GM23248 (cell line): ENCODE results near the gene NCAPG. TPM values are rescaled to one million over a fixed set of nuclear protein-coding genes. Genes with fewer than 3 reads are reported as not detected.

Source experiments
- DNase-seq: peaks from one replicate; pipeline ENCODE4 v3.0.0-alpha.2; 2015
- H2AFZ ChIP-seq: fragments of 200-600 bp; sonication (generic); 2 replicates; pipeline ENCODE4 v1.6.1; 2016; ENCODE audit warnings: antibody characterized with exemption
- H3F3A ChIP-seq: fragments of 200-600 bp; sonication (generic); 2 replicates; pipeline ENCODE4 v1.6.1; 2016; ENCODE audit warnings: mild to moderate bottlenecking, antibody characterized with exemption, mixed run types; ENCODE audit not compliant: insufficient read depth
- H3K27ac ChIP-seq: fragments of 200-600 bp; sonication (generic); 2 replicates; pipeline ENCODE4 v1.5.1; 2016; ENCODE audit warnings: mild to moderate bottlenecking
- H3K27me3 ChIP-seq: fragments of 200-600 bp; sonication (generic); replicated peaks from 2 replicates; pipeline ENCODE4 v1.6.1; 2016; ENCODE audit warnings: mild to moderate bottlenecking; ENCODE audit not compliant: insufficient read depth
- H3K36me3 ChIP-seq: fragments of 200-600 bp; sonication (generic); 2 replicates; pipeline ENCODE4 v1.6.1; 2016; ENCODE audit warnings: low read depth, mild to moderate bottlenecking
- H3K4me1 ChIP-seq: fragments of 200-600 bp; sonication (generic); 2 replicates; pipeline ENCODE4 v1.6.1; 2016; ENCODE audit warnings: mild to moderate bottlenecking; ENCODE audit not compliant: insufficient read depth
- H3K4me2 ChIP-seq: fragments of 200-600 bp; sonication (generic); one replicate; pipeline ENCODE4 v1.6.1; 2016; ENCODE audit warnings: mild to moderate bottlenecking; ENCODE audit not compliant: unreplicated experiment
- H3K4me3 ChIP-seq: fragments of 200-600 bp; sonication (generic); 2 replicates; pipeline ENCODE4 v1.5.1; 2016; ENCODE audit warnings: mild to moderate bottlenecking
- H3K79me2 ChIP-seq: fragments of 200-600 bp; sonication (generic); 2 replicates; pipeline ENCODE4 v1.6.1; 2016; ENCODE audit warnings: mild to moderate bottlenecking; ENCODE audit not compliant: insufficient read depth
- H3K9ac ChIP-seq: fragments of 200-600 bp; sonication (generic); 2 replicates; pipeline ENCODE4 v1.6.1; 2016; ENCODE audit warnings: mild to moderate bottlenecking
- H3K9me2 ChIP-seq: fragments of 200-600 bp; sonication (generic); 2 replicates; pipeline ENCODE4 v1.6.1; 2016; ENCODE audit warnings: mixed run types, mild to moderate bottlenecking, moderate library complexity; ENCODE audit not compliant: insufficient read depth
- H3K9me3 ChIP-seq: fragments of 200-600 bp; sonication (generic); one replicate; pipeline ENCODE4 v1.6.1; 2017; ENCODE audit warnings: low read depth
- H4K20me1 ChIP-seq: fragments of 200-600 bp; sonication (generic); 2 replicates; pipeline ENCODE4 v1.6.0; 2016; ENCODE audit not compliant: insufficient read depth
- EZH2 ChIP-seq: fragments of 200-600 bp; sonication (generic); IDR thresholded peaks from 2 replicates; pipeline ENCODE4 v1.6.1; 2018; ENCODE audit warnings: antibody characterized with exemption, mild to moderate bottlenecking; ENCODE audit not compliant: insufficient read depth, poor library complexity, severe bottlenecking
- EZH2phosphoT487 ChIP-seq: fragments of 200-600 bp; sonication (generic); IDR thresholded peaks from 2 replicates; pipeline ENCODE4 v1.6.1; 2018; ENCODE audit warnings: antibody characterized with exemption, moderate library complexity, mild to moderate bottlenecking, low read depth; ENCODE audit not compliant: insufficient read depth
- WGBS, 2 experiments: methylation state at CpG; one replicate each; pipeline ENCODE4 v1.1.6; 2015 to 2017; ENCODE audit warnings: low lambda C conversion rate in 2 of 2, low coverage in 1 of 2; ENCODE audit errors: missing lambda C conversion rate in 2 of 2; 5-methylcytosine and 5-hydroxymethylcytosine counted together
- in situ Hi-C: fragments of 300-500 bp; cut with MboI; formaldehyde crosslinking; loops from 2 replicates; pipeline ENCODE4 v1.15.0; 2020
- polyA plus RNA-seq: library from polyadenylated mRNA; unstranded; fragments of >200 nt; fragmentation: Nextera tagmentation; extraction: Ambion mirVana; gene quantifications from 2 replicates; pipeline ENCODE4 v1.2.1, GENCODE V29; 2016
- total RNA-seq: library from RNA; depleted of rRNA; stranded (reverse); fragments of >200 nt; shearing (Covaris generic); gene quantifications from 2 replicates; pipeline ENCODE4 v1.2.3, GENCODE V29; 2014

Gene NCAPG
- total and polyA plus RNA-seq, 2 experiments from 2014 or later: 13.1 to 15.6 TPM

DNA sequence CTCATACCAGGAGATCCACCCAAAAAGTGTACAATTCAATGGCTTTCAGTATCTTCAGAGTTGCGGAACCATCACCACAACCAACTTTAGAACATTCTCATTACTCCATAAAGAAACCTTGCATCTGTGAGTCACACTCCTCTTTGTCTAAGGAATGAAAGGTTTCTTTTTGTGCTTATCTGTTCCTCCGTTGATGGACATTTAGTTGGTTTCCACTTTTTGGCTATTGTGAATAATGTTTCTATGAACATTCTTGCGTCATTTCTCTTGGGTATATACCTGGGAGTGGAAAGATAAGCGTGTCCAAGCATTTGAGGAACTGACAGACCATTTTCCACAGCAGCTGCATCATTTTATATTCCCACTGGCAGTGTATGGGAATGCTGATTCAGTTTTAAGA lies 39.9 kb upstream of the NCAPG start:
- Histone ChIP-seq H2AFZ (no peak overlapping the region), H3K27ac (no peak overlapping the region), H3K9me3 (no peaks in the 10 kb centered on the region), H3K4me1 (no peaks in the 10 kb centered on the region), H3K9ac (no peak overlapping the region), H3K9me2 (no peaks in the 10 kb centered on the region), H3K36me3 (no peaks in the 10 kb centered on the region), H3K4me2 (no peak overlapping the region), H3F3A (no peaks in the 10 kb centered on the region), H3K4me3 (no peak overlapping the region), H4K20me1 (no peaks in the 10 kb centered on the region), H3K79me2 (no peaks in the 10 kb centered on the region), H3K27me3 (no peaks in the 10 kb centered on the region; the same call in 1 of the 2 replicates)
- in situ Hi-C loops: no loop called here
- WGBS, 2 experiments: 56 to 57% methylated on average over 4 of the region's 4 CpGs
- DNase-seq: no peak
- TF ChIP-seq EZH2 (no peak), EZH2phosphoT487 (no peak)

DNA sequence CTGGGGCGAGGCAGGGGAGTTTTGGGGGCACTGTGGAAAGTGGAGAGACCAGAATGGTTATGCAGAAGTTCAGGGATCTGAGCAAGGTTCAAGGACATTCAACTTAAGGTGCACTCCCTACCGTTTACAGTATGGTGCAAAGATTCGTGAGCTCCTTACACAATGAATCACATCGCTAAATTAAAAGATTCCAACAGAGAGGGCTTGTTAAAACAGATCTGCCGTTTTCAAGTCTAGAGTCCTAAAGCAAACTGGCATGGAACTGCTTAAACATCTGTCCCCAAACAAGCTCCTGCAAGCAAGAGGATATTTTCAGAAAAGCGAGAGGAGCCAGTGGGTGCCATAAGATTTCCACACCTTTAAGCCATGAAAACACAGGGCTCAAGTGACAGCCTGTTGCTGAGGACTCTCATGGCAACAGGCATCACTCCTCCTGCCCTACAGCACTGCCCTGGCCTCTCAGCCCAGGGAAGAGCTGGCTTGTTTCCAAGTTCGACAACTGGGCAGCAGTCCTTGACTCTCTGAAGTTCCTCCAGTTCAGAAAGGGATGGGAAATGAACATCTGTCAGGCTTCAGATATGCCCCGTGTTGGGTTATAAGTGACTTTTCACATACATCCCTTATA lies 39.4 kb upstream of the NCAPG start:
- Histone ChIP-seq H3K9ac (no peak overlapping the region), H3K36me3 (no peaks in the 10 kb centered on the region), H4K20me1 (no peaks in the 10 kb centered on the region), H3F3A (no peaks in the 10 kb centered on the region), H3K4me2 (no peak overlapping the region), H3K9me2 (no peaks in the 10 kb centered on the region), H3K27me3 (peaks cover under 1% of the 10 kb centered on the region; the same call in 1 of the 2 replicates), H3K4me3 (no peak overlapping the region), H3K4me1 (no peaks in the 10 kb centered on the region), H3K9me3 (no peaks in the 10 kb centered on the region), H3K79me2 (no peaks in the 10 kb centered on the region), H3K27ac (no peak overlapping the region), H2AFZ (no peak overlapping the region)
- in situ Hi-C loops: no loop called here
- TF ChIP-seq EZH2phosphoT487 (no peak), EZH2 (no peak)
- WGBS, 2 experiments: 48 to 53% methylated on average over 8 of the region's 8 CpGs
- DNase-seq: no peak

DNA sequence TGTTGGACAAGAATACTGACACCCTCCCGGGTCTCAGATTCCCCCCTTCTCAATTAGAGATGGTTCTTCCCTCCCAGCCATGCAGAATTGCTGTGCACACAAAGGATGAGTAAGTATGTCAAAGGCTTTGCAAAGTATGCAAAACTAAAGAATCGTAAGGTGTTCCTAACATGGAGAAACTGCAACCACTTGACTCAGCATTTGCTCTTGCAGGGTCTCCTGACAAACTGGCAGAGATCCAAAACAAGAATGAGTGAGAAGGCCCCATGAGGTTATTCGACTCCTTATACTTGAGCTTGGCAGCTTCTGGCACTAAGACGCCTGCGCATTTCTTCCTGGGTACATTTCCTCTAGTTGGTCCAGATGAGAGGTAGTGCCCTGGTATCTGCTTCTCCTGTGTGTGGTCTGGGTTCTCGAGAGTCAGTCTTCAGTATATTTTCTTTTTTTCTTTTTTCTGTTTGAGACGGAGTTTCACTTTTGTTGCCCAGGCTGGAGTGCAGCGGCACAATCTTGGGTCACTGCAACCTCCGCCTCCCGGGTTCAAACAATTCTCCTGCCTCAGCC lies 37.6 kb upstream of the NCAPG start:
- DNase-seq: no peak
- no peak overlapping the region for H2AFZ ChIP-seq
- H3F3A ChIP-seq: no peaks in the 10 kb centered on the region
- H3K9me3 ChIP-seq: no peaks in the 10 kb centered on the region
- 65 to 66% methylated on average over 10 of the region's 10 CpGs for WGBS, 2 experiments
- in situ Hi-C loops: no loop called here
- no peaks in the 10 kb centered on the region for H3K9me2 ChIP-seq
- no peak overlapping the region for H3K4me3 ChIP-seq
- no peaks in the 10 kb centered on the region for H3K36me3 ChIP-seq
- H3K79me2 ChIP-seq: no peaks in the 10 kb centered on the region
- H3K4me1 ChIP-seq: no peaks in the 10 kb centered on the region
- H4K20me1 ChIP-seq: no peaks in the 10 kb centered on the region
- H3K27ac ChIP-seq: no peak overlapping the region
- no peak overlapping the region for H3K9ac ChIP-seq
- H3K27me3 ChIP-seq: peaks cover 6% of the 10 kb centered on the region; the same call in 1 of the 2 replicates
- TF ChIP-seq EZH2 (no peak), EZH2phosphoT487 (no peak)
- H3K4me2 ChIP-seq: no peak overlapping the region

DNA sequence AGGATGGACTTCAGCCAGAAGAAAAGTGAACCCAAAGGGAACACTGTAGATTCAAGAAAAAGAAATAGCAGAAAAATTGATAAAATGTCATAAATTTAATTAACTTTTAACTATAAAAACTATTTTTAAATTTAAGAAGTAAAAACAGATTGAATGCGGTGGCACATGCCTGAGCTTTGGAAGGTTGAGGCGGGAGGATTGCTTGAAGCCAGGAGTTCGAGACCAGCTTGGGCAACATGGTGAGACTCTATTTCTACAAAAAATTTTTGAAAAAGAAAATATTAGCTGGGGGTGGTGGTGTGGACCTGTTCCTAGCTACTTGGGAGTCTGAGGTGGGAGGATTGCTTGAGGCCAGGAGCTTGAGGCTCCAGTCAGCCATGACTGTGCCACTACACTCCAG lies 32.3 kb upstream of the NCAPG start:
- H2AFZ ChIP-seq: no peak overlapping the region

More for the DNA sequence above, 32.3 kb upstream of the NCAPG start:
- Histone ChIP-seq H3K79me2 (no peaks in the 10 kb centered on the region), H4K20me1 (no peaks in the 10 kb centered on the region), H3F3A (no peaks in the 10 kb centered on the region), H3K9me2 (no peaks in the 10 kb centered on the region), H3K27me3 (peaks cover 22% of the 10 kb centered on the region), H3K4me1 (peaks cover 5% of the 10 kb centered on the region; the same call in 1 of the 2 replicates), H3K27ac (no peak overlapping the region), H3K4me3 (no peak overlapping the region), H3K9me3 (no peaks in the 10 kb centered on the region), H3K9ac (no peak overlapping the region), H3K4me2 (no peak overlapping the region), H3K36me3 (no peaks in the 10 kb centered on the region)
- in situ Hi-C loops: no loop called here
- no peak for TF ChIP-seq EZH2phosphoT487
- 89 to 93% methylated on average over 3 of the region's 3 CpGs for WGBS, 2 experiments
- DNase-seq: no peak
